Measurements from ENCODE around the gene CYP19A1. TPM values are rescaled to one million over a fixed set of nuclear protein-coding genes. Genes with fewer than 3 reads are reported as not detected.

Gene CYP19A1
- total and polyA plus RNA-seq, 2 donors (not counting 1 experiment from before 2014, with no cell fraction given), result not detected

GRCh38 chr15:51224428-51224827, 114.0 kb downstream of the CYP19A1 start:
- no peak for ATAC-seq (ENCODE audit: low read depth)
- Histone ChIP-seq H3K36me3 (replicated peaks in 1 of 2; ENCODE audit: control extremely low read depth in 1 of 2, control insufficient read depth in 1 of 2, extremely low read depth in 1 of 2, insufficient read depth in 2 of 2, low read length in 1 of 2) (no peaks in the 10 kb centered on the region), H3K4me1 (ENCODE audit: control insufficient read depth in 2 of 2, insufficient read depth in 2 of 2, low read length in 2 of 2) (no peaks in the 10 kb centered on the region), H3K27ac (ENCODE audit: low read length in 2 of 2) (no peak overlapping the region), H3K4me2 (replicated peaks; ENCODE audit: low read depth, low read length, poor library complexity, severe bottlenecking) (no peak overlapping the region), H3K27me3 (replicated peaks in 1 of 4; ENCODE audit: control extremely low read depth in 1 of 4, control insufficient read depth in 3 of 4, insufficient read depth in 4 of 4, low read length in 3 of 4) (no peaks in the 10 kb centered on the region), H2AFZ (ENCODE audit: insufficient read depth, low read depth, low read length, poor library complexity, severe bottlenecking) (no peak overlapping the region), H3K79me2 (ENCODE audit: control insufficient read depth, insufficient read depth, low read length) (no peaks in the 10 kb centered on the region), H4K20me1 (ENCODE audit: control insufficient read depth, insufficient read depth, low read length, poor library complexity, severe bottlenecking) (no peaks in the 10 kb centered on the region), H3K4me3 (ENCODE audit: control extremely low read depth in 1 of 5, extremely low read depth in 1 of 5, insufficient read depth in 1 of 5, low read depth in 2 of 5, low read length in 4 of 5) (no peak overlapping the region), H3K9ac (ENCODE audit: low read length) (no peak overlapping the region), H3K9me3 (ENCODE audit: control extremely low read depth in 1 of 3, control insufficient read depth in 2 of 3, insufficient read depth in 1 of 3, low read length in 2 of 3) (peaks cover 0 to 3% (median 0%) of the 10 kb centered on the region in 3 donors)
- Mint-ChIP-seq H3K4me1 (peaks cover 2% of the 10 kb centered on the region), H3K9me3 (ENCODE audit: insufficient read depth) (no peaks in the 10 kb centered on the region), H3K4me3 (no peak overlapping the region), H3K27me3 (peaks cover 22% of the 10 kb centered on the region), H3K27ac (no peak overlapping the region)
- CTCF ChIA-PET, result no interaction called here
- TF ChIP-seq, protein P1, sequence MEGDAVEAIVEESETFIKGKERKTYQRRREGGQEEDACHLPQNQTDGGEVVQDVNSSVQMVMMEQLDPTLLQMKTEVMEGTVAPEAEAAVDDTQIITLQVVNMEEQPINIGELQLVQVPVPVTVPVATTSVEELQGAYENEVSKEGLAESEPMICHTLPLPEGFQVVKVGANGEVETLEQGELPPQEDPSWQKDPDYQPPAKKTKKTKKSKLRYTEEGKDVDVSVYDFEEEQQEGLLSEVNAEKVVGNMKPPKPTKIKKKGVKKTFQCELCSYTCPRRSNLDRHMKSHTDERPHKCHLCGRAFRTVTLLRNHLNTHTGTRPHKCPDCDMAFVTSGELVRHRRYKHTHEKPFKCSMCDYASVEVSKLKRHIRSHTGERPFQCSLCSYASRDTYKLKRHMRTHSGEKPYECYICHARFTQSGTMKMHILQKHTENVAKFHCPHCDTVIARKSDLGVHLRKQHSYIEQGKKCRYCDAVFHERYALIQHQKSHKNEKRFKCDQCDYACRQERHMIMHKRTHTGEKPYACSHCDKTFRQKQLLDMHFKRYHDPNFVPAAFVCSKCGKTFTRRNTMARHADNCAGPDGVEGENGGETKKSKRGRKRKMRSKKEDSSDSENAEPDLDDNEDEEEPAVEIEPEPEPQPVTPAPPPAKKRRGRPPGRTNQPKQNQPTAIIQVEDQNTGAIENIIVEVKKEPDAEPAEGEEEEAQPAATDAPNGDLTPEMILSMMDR (IDR thresholded peaks at IDR 0.05), result no peak
- TF ChIP-seq EZH2 (IDR thresholded peaks at IDR 0.05; ENCODE audit: borderline replicate concordance, insufficient read depth, low read depth, low read length, poor library complexity, severe bottlenecking), result no peak
- POLR2A ChIA-PET, result no interaction called here
- intact Hi-C loops (cut with micrococcal nuclease), result no loop called here
- no peak for DNase-seq

DNA sequence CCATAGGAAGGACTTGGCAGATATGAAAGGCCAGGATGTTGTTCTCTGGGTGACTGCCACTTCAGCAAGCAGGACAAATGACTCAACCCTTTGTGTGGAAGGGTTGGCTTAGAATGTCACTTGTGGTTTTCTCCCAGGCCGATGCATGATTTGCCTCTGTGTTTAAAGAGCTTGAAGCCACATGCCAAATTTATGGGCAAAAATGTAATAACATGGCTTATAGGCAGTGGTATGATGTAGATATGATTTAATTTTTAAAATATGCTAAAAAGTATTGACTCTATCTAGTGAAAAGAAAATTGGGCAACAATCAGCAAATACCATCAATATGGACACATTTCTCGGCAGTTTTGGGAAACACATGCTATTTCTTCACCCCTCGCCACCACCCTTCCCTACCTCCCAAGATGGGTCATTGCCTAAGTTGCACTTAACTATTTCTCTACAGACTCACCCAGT, 114.6 kb downstream of the CYP19A1 start:
- Mint-ChIP-seq H3K27ac (no peak overlapping the region), H3K27me3 (peaks cover 22% of the 10 kb centered on the region), H3K9me3 (ENCODE audit: insufficient read depth) (no peaks in the 10 kb centered on the region), H3K4me3 (no peak overlapping the region), H3K4me1 (peaks cover 2% of the 10 kb centered on the region)
- TF ChIP-seq, protein P1 (IDR thresholded peaks at IDR 0.05), result no peak
- no peak for TF ChIP-seq EZH2 (IDR thresholded peaks at IDR 0.05; ENCODE audit: borderline replicate concordance, insufficient read depth, low read depth, low read length, poor library complexity, severe bottlenecking)
- Histone ChIP-seq H3K4me2 (replicated peaks; ENCODE audit: low read depth, low read length, poor library complexity, severe bottlenecking) (no peak overlapping the region), H3K27ac (ENCODE audit: low read length in 2 of 2) (no peak overlapping the region), H2AFZ (ENCODE audit: insufficient read depth, low read depth, low read length, poor library complexity, severe bottlenecking) (no peak overlapping the region), H3K9ac (ENCODE audit: low read length) (no peak overlapping the region), H4K20me1 (ENCODE audit: control insufficient read depth, insufficient read depth, low read length, poor library complexity, severe bottlenecking) (no peaks in the 10 kb centered on the region), H3K9me3 (ENCODE audit: control extremely low read depth in 1 of 3, control insufficient read depth in 2 of 3, insufficient read depth in 1 of 3, low read length in 2 of 3) (peaks cover 0 to 3% (median 0%) of the 10 kb centered on the region in 3 donors), H3K4me1 (ENCODE audit: control insufficient read depth in 2 of 2, insufficient read depth in 2 of 2, low read length in 2 of 2) (no peaks in the 10 kb centered on the region), H3K79me2 (ENCODE audit: control insufficient read depth, insufficient read depth, low read length) (no peaks in the 10 kb centered on the region), H3K36me3 (replicated peaks in 1 of 2; ENCODE audit: control extremely low read depth in 1 of 2, control insufficient read depth in 1 of 2, extremely low read depth in 1 of 2, insufficient read depth in 2 of 2, low read length in 1 of 2) (no peaks in the 10 kb centered on the region), H3K27me3 (replicated peaks in 1 of 4; ENCODE audit: control extremely low read depth in 1 of 4, control insufficient read depth in 3 of 4, insufficient read depth in 4 of 4, low read length in 3 of 4) (no peaks in the 10 kb centered on the region), H3K4me3 (ENCODE audit: control extremely low read depth in 1 of 5, extremely low read depth in 1 of 5, insufficient read depth in 1 of 5, low read depth in 2 of 5, low read length in 4 of 5) (no peak overlapping the region)
- POLR2A ChIA-PET, result no interaction called here
- CTCF ChIA-PET, result no interaction called here
- DNase-seq (no peak), ATAC-seq (ENCODE audit: low read depth) (no peak)
- no CpG with 5 or more reads among the region's 3 CpGs for WGBS (ENCODE audit: insufficient coverage)
- intact Hi-C loops (cut with micrococcal nuclease), result no loop called here
